Caco-2 (cell line): ENCODE data around the gene CFAP54. TPM values are rescaled to one million over a fixed set of nuclear protein-coding genes. Genes with fewer than 3 reads are reported as not detected.

ENCODE experiments used
- BruUV-seq: library from RNA; stranded (reverse); fragments of 400-500 nt; replicated peaks from 2 replicates; lab custom pipeline; 2021; lab: Mats Ljungman, UMichigan
- CTCF ChIA-PET: fragments of 300-600 bp; sonication (Branson Sonifier 250); formaldehyde crosslinking; loops from one replicate; lab custom pipeline; 2022; ENCODE audit warnings: antibody characterized with exemption; lab: Charles Lee
- POLR2A ChIA-PET: fragments of 300-600 bp; sonication (Branson Sonifier 250); formaldehyde crosslinking; loops from one replicate; lab custom pipeline; 2022; ENCODE audit warnings: antibody characterized with exemption; lab: Charles Lee
- DNase-seq, 2 experiments: peaks; one replicate each; pipeline versions ENCODE4 v3.0.0 to v3.0.0-alpha.2; 2020 to 2022
- H3K27me3 ChIP-seq: replicated peaks from 2 replicates; pipeline ENCODE4 v1.6.0; 2011; ENCODE audit warnings: low read length; ENCODE audit not compliant: control insufficient read depth, insufficient read depth
- H3K36me3 ChIP-seq: 2 replicates; pipeline ENCODE4 v1.5.1; 2011; ENCODE audit warnings: low read length; ENCODE audit not compliant: control insufficient read depth, insufficient read depth
- H3K4me1 ChIP-seq: fragments of 250-450 bp; sonication (Bioruptor Pico); 2 replicates; pipeline ENCODE4 v1.5.1; 2020; ENCODE audit warnings: mild to moderate bottlenecking
- H3K4me3 ChIP-seq: 2 replicates; pipeline ENCODE4 v1.5.1; 2011; ENCODE audit warnings: low read depth, mild to moderate bottlenecking, control low read depth, low read length
- H3K9me3 ChIP-seq: fragments of 250-450 bp; sonication (Bioruptor Pico); 2 replicates; pipeline ENCODE4 v1.5.1; 2020; ENCODE audit warnings: mild to moderate bottlenecking, moderate library complexity
- H3K27ac Mint-ChIP-seq: one replicate; pipeline ENCODE4 v1.8.0; 2022; ENCODE audit warnings: mixed read lengths; ENCODE audit not compliant: unreplicated experiment
- H3K27me3 Mint-ChIP-seq: one replicate; pipeline ENCODE4 v1.8.0; 2022; ENCODE audit warnings: mixed read lengths; ENCODE audit not compliant: insufficient read depth, unreplicated experiment
- H3K36me3 Mint-ChIP-seq: one replicate; pipeline ENCODE4 v1.8.0; 2022; ENCODE audit warnings: mild to moderate bottlenecking, mixed read lengths; ENCODE audit not compliant: insufficient read depth, unreplicated experiment
- H3K4me1 Mint-ChIP-seq: one replicate; pipeline ENCODE4 v1.8.0; 2022; ENCODE audit warnings: low read depth, mixed read lengths; ENCODE audit not compliant: unreplicated experiment
- H3K4me3 Mint-ChIP-seq: one replicate; pipeline ENCODE4 v1.8.0; 2022; ENCODE audit warnings: mild to moderate bottlenecking, moderate library complexity, mixed read lengths; ENCODE audit not compliant: unreplicated experiment
- H3K9me3 Mint-ChIP-seq: one replicate; pipeline ENCODE4 v1.8.0; 2022; ENCODE audit warnings: mixed read lengths; ENCODE audit not compliant: unreplicated experiment
- CTCF ChIP-seq, 2 experiments: fragments of 200-600 bp in 1 of 2; IDR thresholded peaks; 1 replicate in 1 of 2; 2 replicates in 1 of 2; pipeline versions ENCODE4 v1.5.1 to v1.8.0; 2011 to 2022; ENCODE audit warnings: antibody characterized with exemption in 1 of 2, control low read depth in 1 of 2, inconsistent platforms in 1 of 2, low read depth in 1 of 2, low read length in 1 of 2, mild to moderate bottlenecking in 1 of 2, moderate library complexity in 1 of 2; ENCODE audit not compliant: insufficient read depth in 1 of 2, severe bottlenecking in 1 of 2, unreplicated experiment in 1 of 2
- intact Hi-C: fragments of 100-400 bp; cut with micrococcal nuclease; formaldehyde crosslinking; loops from one replicate; pipeline ENCODE4 v1.10.0; 2022; ENCODE audit not compliant: unreplicated experiment
- total RNA-seq: library from RNA; stranded (reverse); gene quantifications from 2 replicates; pipeline ENCODE4 v1.2.3, GENCODE V29; 2022

CFAP54 gene
- total RNA-seq, 1 experiment from 2014 or later, result 0.14 TPM

GRCh38 chr12:96448300-96448699, 41.1 kb upstream of the CFAP54 start:
- Mint-ChIP-seq H3K36me3 (no peaks in the 10 kb centered on the region), H3K4me1 (no peaks in the 10 kb centered on the region), H3K27me3 (no peaks in the 10 kb centered on the region), H3K27ac (no peak overlapping the region), H3K4me3 (no peak overlapping the region), H3K9me3 (no peaks in the 10 kb centered on the region)
- no peaks in the 10 kb centered on the region for H3K36me3 ChIP-seq
- H3K9me3 ChIP-seq, result no peaks in the 10 kb centered on the region
- CTCF ChIA-PET, result no interaction called here
- POLR2A ChIA-PET, result no interaction called here
- no TSS peak for BruUV-seq
- H3K4me3 ChIP-seq, result no peak overlapping the region
- no peak for TF ChIP-seq CTCF (IDR thresholded peaks at IDR 0.05; ENCODE audit: insufficient read depth in 1 of 2, low read depth in 1 of 2, low read length in 1 of 2, severe bottlenecking in 1 of 2, unreplicated experiment in 1 of 2)
- intact Hi-C loops, result no loop called here
- no peaks in the 10 kb centered on the region for H3K4me1 ChIP-seq
- H3K27me3 ChIP-seq, result no peaks in the 10 kb centered on the region
- no peak for DNase-seq

DNA sequence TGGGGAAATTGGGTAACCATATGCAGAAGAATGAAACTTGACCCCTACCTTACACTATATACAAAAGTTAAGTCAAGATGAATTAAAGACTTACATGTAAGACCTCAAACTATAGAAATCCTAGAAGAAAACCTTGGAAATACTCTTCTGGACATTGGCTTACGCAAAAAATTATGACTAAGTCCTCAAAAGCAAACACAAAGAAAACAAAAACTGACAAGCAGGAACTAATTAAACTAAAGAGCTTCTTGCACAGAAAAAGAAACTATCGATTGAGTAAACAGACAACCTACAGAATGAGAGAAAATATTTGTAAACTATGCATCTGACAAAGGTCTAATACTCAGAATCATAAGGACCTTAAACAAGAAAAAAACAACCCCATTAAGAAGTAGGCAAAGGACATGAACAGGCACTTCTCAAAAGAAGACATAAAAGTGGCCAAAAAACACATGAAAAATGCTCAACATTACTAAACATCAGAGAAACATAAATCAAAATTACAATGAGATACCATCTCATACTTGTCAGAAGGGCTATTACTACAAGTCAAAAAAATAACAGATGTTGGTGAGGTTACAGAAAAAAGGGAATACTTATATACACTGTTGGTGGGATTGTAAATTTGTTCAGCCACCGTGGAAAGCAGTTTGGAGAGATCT, 37.0 kb upstream of the CFAP54 start:
- no peaks in the 10 kb centered on the region for H3K27me3 Mint-ChIP-seq
- DNase-seq, result no peak
- intact Hi-C loops, result no loop called here
- Histone ChIP-seq H3K4me3 (no peak overlapping the region), H3K36me3 (no peaks in the 10 kb centered on the region), H3K9me3 (no peaks in the 10 kb centered on the region), H3K27me3 (no peaks in the 10 kb centered on the region), H3K4me1 (no peaks in the 10 kb centered on the region)
- no TSS peak for BruUV-seq
- ChIA-PET CTCF (no interaction called here), POLR2A (no interaction called here)
- H3K9me3 Mint-ChIP-seq, result no peaks in the 10 kb centered on the region
- H3K27ac Mint-ChIP-seq, result no peak overlapping the region
- no peak for TF ChIP-seq CTCF (IDR thresholded peaks at IDR 0.05; ENCODE audit: insufficient read depth in 1 of 2, low read depth in 1 of 2, low read length in 1 of 2, severe bottlenecking in 1 of 2, unreplicated experiment in 1 of 2)
- no peaks in the 10 kb centered on the region for H3K36me3 Mint-ChIP-seq
- H3K4me1 Mint-ChIP-seq, result no peaks in the 10 kb centered on the region
- no peak overlapping the region for H3K4me3 Mint-ChIP-seq

DNA sequence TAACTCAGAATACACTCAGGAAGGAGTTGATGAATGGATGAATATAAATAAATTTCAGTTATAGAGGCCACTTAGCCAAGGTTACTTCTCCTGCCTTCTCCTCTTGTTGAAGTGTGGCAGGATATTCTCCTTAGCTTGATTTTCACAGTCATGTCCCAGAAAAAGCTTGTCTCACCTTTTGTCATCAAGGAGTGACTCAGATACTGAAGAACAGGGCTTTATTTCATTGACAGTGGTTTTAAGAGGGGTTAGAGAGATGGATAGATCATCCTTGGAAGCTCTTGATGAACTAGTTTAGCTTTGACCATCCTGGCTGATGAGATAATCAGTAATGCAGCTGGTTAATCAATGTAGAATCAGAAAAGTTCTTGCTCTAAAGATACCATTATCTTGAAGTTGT, 35.0 kb upstream of the CFAP54 start:
- ChIA-PET CTCF (no interaction called here), POLR2A (no interaction called here)
- TF ChIP-seq CTCF (IDR thresholded peaks at IDR 0.05; ENCODE audit: insufficient read depth in 1 of 2, low read depth in 1 of 2, low read length in 1 of 2, severe bottlenecking in 1 of 2, unreplicated experiment in 1 of 2), result no peak
- H3K4me1 Mint-ChIP-seq, result no peaks in the 10 kb centered on the region
- no peak overlapping the region for H3K4me3 Mint-ChIP-seq
- no peak for DNase-seq
- H3K27ac Mint-ChIP-seq, result no peak overlapping the region
- no peaks in the 10 kb centered on the region for H3K36me3 ChIP-seq
- H3K27me3 ChIP-seq, result no peaks in the 10 kb centered on the region
- H3K27me3 Mint-ChIP-seq, result no peaks in the 10 kb centered on the region
- intact Hi-C loops, result no loop called here
- BruUV-seq, result no TSS peak
- H3K36me3 Mint-ChIP-seq, result no peaks in the 10 kb centered on the region
- H3K9me3 Mint-ChIP-seq, result no peaks in the 10 kb centered on the region
- H3K4me3 ChIP-seq, result no peak overlapping the region
- H3K4me1 ChIP-seq, result no peaks in the 10 kb centered on the region
- no peaks in the 10 kb centered on the region for H3K9me3 ChIP-seq
